ENCODE measurements around the gene RNPEP. TPM values are rescaled to one million over a fixed set of nuclear protein-coding genes. Genes with fewer than 3 reads are reported as not detected.

Gene RNPEP
- polyA plus RNA-seq, 1 of the 3 experiments (the other 2 are of a cell fraction): 46.7 TPM

GRCh38 chr1:201946224-201946908, 36.1 kb upstream of the RNPEP start, which contains the start of gene LMOD1:
Gene LMOD1, minus strand, starts transcription at chr1:201946548. Its CDS starts 208 bp downstream, at chr1:201946340.
- no peaks in the 10 kb centered on the region for H4K20me1 ChIP-seq (ENCODE audit: insufficient read depth)
- no peaks in the 10 kb centered on the region for H3K36me3 ChIP-seq (replicated peaks in 1 of 2; ENCODE audit: control insufficient read depth in 1 of 2, insufficient read depth in 2 of 2, low read length in 1 of 2)
- H3K4me2 ChIP-seq: peak within 1 kb of the TSS; percentile 93
- no peaks in the 10 kb centered on the region for H3K27me3 ChIP-seq (ENCODE audit: insufficient read depth)
- H3K9ac ChIP-seq: peak within 1 kb of the TSS; percentile 36; the same call in 1 of the 2 replicates
- peaks cover 0 to 17% of the 10 kb centered on the region in 2 experiments; a peak in 2 of 4 replicates for H3K4me1 ChIP-seq (ENCODE audit: control insufficient read depth in 1 of 2, insufficient read depth in 2 of 2, low read depth in 1 of 2, low read length in 1 of 2)
- peak within 1 kb of the TSS; percentile 52 to 72 for H3K4me3 ChIP-seq (ENCODE audit: low read depth in 2 of 2, low read length in 1 of 2)
- ChIA-PET POLR2A (interaction anchor here (1.2 kb wide), 2 partner anchors 9 to 44 kb away, joined by 3 to 6 read pairs; partner anchors contain the start of gene TIMM17A), CTCF (interaction anchor here (0.9 to 3.6 kb wide), 9 partner anchors 8 to 68 kb away, joined by 3 to 32 read pairs (median 4); no protein-coding TSS in a partner anchor)
- DNase-seq: peak; percentile 82
- H3K9me3 ChIP-seq: no peaks in the 10 kb centered on the region
- H2AFZ ChIP-seq (ENCODE audit: low read depth): peak within 1 kb of the TSS; percentile 91
- H3F3A ChIP-seq (replicated peaks; ENCODE audit: insufficient read depth): peaks cover 4% of the 10 kb centered on the region
- H3K9me2 ChIP-seq: no peaks in the 10 kb centered on the region
- no peaks in the 10 kb centered on the region for H3K79me2 ChIP-seq (ENCODE audit: insufficient read depth)
- WGBS (ENCODE audit: low lambda C conversion rate): 8% methylated on average over 25 of the region's 28 CpGs
- H3K27ac ChIP-seq (ENCODE audit: low read depth in 2 of 2, low read length in 1 of 2): peak within 1 kb of the TSS; percentile 29 to 68; a peak in 1 of 4 replicates
- TF ChIP-seq FOSL2 (IDR thresholded peaks at IDR 0.05; ENCODE audit: borderline replicate concordance, low read depth): no peak
- no peak for TF ChIP-seq JUND (IDR thresholded peaks at IDR 0.05)
- TF ChIP-seq MEF2A (IDR thresholded peaks at IDR 0.05; ENCODE audit: borderline replicate concordance, low read depth): no peak
- no peak for TF ChIP-seq ELF1 (IDR thresholded peaks at IDR 0.05)
- TF ChIP-seq RCOR1 (IDR thresholded peaks at IDR 0.05; ENCODE audit: low read length): no peak; the same call in 1 of the 2 replicates
- no peak for TF ChIP-seq NFIC (IDR thresholded peaks at IDR 0.05; ENCODE audit: borderline replicate concordance)
- no peak for TF ChIP-seq CTCF (IDR thresholded peaks at IDR 0.05)
- TF ChIP-seq SMC3 (IDR thresholded peaks at IDR 0.05; ENCODE audit: low read depth, low read length): no peak
- no peak for TF ChIP-seq GATA2 (CRISPR knock-in tag; IDR thresholded peaks at IDR 0.05)
- TF ChIP-seq EZH2phosphoT487 (IDR thresholded peaks at IDR 0.05; ENCODE audit: borderline replicate concordance, low read depth): no peak
- 0 out of 2 replicates have a peak, but pooled peaks have one; percentile 48 for TF ChIP-seq RFX5 (IDR thresholded peaks at IDR 0.05; ENCODE audit: low read length)
- TF ChIP-seq USF2 (IDR thresholded peaks at IDR 0.05; ENCODE audit: borderline replicate concordance, low read depth, low read length): no peak
- no peak for TF ChIP-seq CHD2 (IDR thresholded peaks at IDR 0.05; ENCODE audit: low read length, partially characterized antibody)
- no peak for TF ChIP-seq USF1 (IDR thresholded peaks at IDR 0.05; ENCODE audit: borderline replicate concordance, low read depth)
- no peak for TF ChIP-seq RAD21 (IDR thresholded peaks at IDR 0.05; ENCODE audit: low read length)
- TF ChIP-seq SIN3A (IDR thresholded peaks at IDR 0.05; ENCODE audit: borderline replicate concordance, low read depth, low read length): peak; percentile 85; the same call in 1 of the 2 replicates
- no peak for TF ChIP-seq RXRA (IDR thresholded peaks at IDR 0.05; ENCODE audit: borderline replicate concordance, low read depth)
- peak; percentile 28; the same call in 1 of the 2 replicates for TF ChIP-seq MXI1 (IDR thresholded peaks at IDR 0.05; ENCODE audit: low read depth, low read length)
- TF ChIP-seq TEAD4 (IDR thresholded peaks at IDR 0.05; ENCODE audit: borderline replicate concordance, insufficient read depth): 0 out of 2 replicates have a peak, but pooled peaks have one; percentile 54
- TF ChIP-seq MAX (IDR thresholded peaks at IDR 0.05; ENCODE audit: low read depth): peak; percentile 50; the same call in 1 of the 2 replicates
- peak; percentile 59; the same call in 1 of the 2 replicates for TF ChIP-seq POLR2AphosphoS5 (IDR thresholded peaks at IDR 0.05; ENCODE audit: low read depth, low read length)
- no peak for TF ChIP-seq FOXM1 (IDR thresholded peaks at IDR 0.05; ENCODE audit: low read depth)
- no peak for TF ChIP-seq EP300 (IDR thresholded peaks at IDR 0.05; ENCODE audit: borderline replicate concordance in 1 of 2, low read depth in 1 of 2, low read length in 1 of 2)
- TF ChIP-seq IRF3 (IDR thresholded peaks at IDR 0.05; ENCODE audit: low read depth, low read length): peak; percentile 25; the same call in 1 of the 2 replicates
- TF ChIP-seq YY1 (IDR thresholded peaks at IDR 0.05; ENCODE audit: low read depth): no peak
- no peak for TF ChIP-seq ZBTB33 (IDR thresholded peaks at IDR 0.05; ENCODE audit: borderline replicate concordance, low read depth)
- no peak for TF ChIP-seq TCF12 (IDR thresholded peaks at IDR 0.05)

All from SK-N-SH (cell line).